Lung (tissue), 12 donors: ENCODE data around the gene DNAH1. TPM values are rescaled to one million over a fixed set of nuclear protein-coding genes. Genes with fewer than 3 reads are reported as not detected.

Experiments used
- ATAC-seq: fragments of 200-7000 bp; cut with Tn5 transposase; one replicate; pipeline ENCODE4 v1.9.1; 2020; ENCODE audit warnings: moderate number of reproducible peaks; ENCODE audit not compliant: insufficient read depth, low FRiP score
- DNase-seq, 3 donors: peaks; one replicate each; pipeline ENCODE4 v3.0.0-alpha.2; 2013 to 2017
- H3K27ac ChIP-seq, 2 donors: one replicate each; pipeline ENCODE4 v1.5.1; 2013; ENCODE audit warnings: mild to moderate bottlenecking in 2 of 2, moderate library complexity in 2 of 2, control low read depth in 1 of 2, inconsistent platforms in 1 of 2, low read depth in 1 of 2, low read length in 1 of 2
- H3K27me3 ChIP-seq, 3 donors: one replicate each; pipeline ENCODE4 v1.5.1; 2013; ENCODE audit warnings: low read length in 2 of 3; ENCODE audit not compliant: control insufficient read depth in 3 of 3, insufficient read depth in 3 of 3
- H3K36me3 ChIP-seq, 4 donors: one replicate each; pipeline ENCODE4 v1.5.1; 2013; ENCODE audit warnings: low read length in 4 of 4, mild to moderate bottlenecking in 1 of 4, moderate library complexity in 1 of 4; ENCODE audit not compliant: control insufficient read depth in 4 of 4, insufficient read depth in 4 of 4
- H3K4me1 ChIP-seq, 5 donors: one replicate each; pipeline ENCODE4 v1.5.1; 2013; ENCODE audit warnings: low read length in 5 of 5, mild to moderate bottlenecking in 2 of 5, moderate library complexity in 1 of 5; ENCODE audit not compliant: control insufficient read depth in 5 of 5, insufficient read depth in 5 of 5
- H3K4me3 ChIP-seq: one replicate; pipeline ENCODE4 v1.5.1; 2013; ENCODE audit warnings: mild to moderate bottlenecking, control low read depth, moderate library complexity
- H3K9ac ChIP-seq, 2 donors: one replicate each; pipeline ENCODE4 v1.5.1; 2013; ENCODE audit warnings: low read length in 2 of 2, control low read depth in 1 of 2; ENCODE audit not compliant: insufficient read depth in 1 of 2
- H3K9me3 ChIP-seq, 4 donors: one replicate each; pipeline ENCODE4 v1.5.1; 2013; ENCODE audit warnings: low read length in 3 of 4, mild to moderate bottlenecking in 1 of 4, moderate library complexity in 1 of 4; ENCODE audit not compliant: control insufficient read depth in 4 of 4, insufficient read depth in 3 of 4
- WGBS, 2 donors: extraction: QIAGEN DNeasy Blood & Tissue Kit; methylation state at CpG; one replicate each; pipeline ENCODE4 v1.1.7; 2013; 5-methylcytosine and 5-hydroxymethylcytosine counted together
- polyA plus RNA-seq, 2 donors: library from polyadenylated mRNA; stranded (reverse); fragments of 200-250 nt; gene quantifications; one replicate each; pipeline ENCODE4 v1.2.1, GENCODE V29; 2013
- total RNA-seq, 2 donors: library from RNA; depleted of rRNA in 1 of 2; stranded (reverse); fragments of >200 nt in 1 of 2; gene quantifications; one replicate each; pipeline ENCODE4 v1.2.1, GENCODE V29; 2014 to 2021
- TF ChIP-seq, protein P1 (sequence below): IDR thresholded peaks from 2 replicates; pipeline ENCODE4 v1.5.1; 2012; ENCODE audit warnings: mild to moderate bottlenecking; ENCODE audit errors: control extremely low read depth, extremely low read depth
- donor health status: control.
- donor health status: control.
- donor health status: Bipolar disorder and iron deficiency.
- donor health status: healthy.
- donor health status: DM: yes; HTN: yes; CAD: no.

DNAH1 gene
- total and polyA plus RNA-seq, 4 donors: 6.1 to 21.5 (median 11.4) TPM

GRCh38 chr3:52354676-52355075 lies 38.6 kb downstream of the DNAH1 start:
- TF ChIP-seq, protein P1, sequence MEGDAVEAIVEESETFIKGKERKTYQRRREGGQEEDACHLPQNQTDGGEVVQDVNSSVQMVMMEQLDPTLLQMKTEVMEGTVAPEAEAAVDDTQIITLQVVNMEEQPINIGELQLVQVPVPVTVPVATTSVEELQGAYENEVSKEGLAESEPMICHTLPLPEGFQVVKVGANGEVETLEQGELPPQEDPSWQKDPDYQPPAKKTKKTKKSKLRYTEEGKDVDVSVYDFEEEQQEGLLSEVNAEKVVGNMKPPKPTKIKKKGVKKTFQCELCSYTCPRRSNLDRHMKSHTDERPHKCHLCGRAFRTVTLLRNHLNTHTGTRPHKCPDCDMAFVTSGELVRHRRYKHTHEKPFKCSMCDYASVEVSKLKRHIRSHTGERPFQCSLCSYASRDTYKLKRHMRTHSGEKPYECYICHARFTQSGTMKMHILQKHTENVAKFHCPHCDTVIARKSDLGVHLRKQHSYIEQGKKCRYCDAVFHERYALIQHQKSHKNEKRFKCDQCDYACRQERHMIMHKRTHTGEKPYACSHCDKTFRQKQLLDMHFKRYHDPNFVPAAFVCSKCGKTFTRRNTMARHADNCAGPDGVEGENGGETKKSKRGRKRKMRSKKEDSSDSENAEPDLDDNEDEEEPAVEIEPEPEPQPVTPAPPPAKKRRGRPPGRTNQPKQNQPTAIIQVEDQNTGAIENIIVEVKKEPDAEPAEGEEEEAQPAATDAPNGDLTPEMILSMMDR: no peak
- WGBS, 2 donors: 90 to 94% methylated on average over 12 of the region's 12 CpGs
- peaks cover 0 to 68% (median under 1%) of the 10 kb centered on the region in 4 donors for H3K36me3 ChIP-seq
- ATAC-seq: no peak
- no peaks in the 10 kb centered on the region for H3K9me3 ChIP-seq
- no peak overlapping the region for H3K4me3 ChIP-seq
- no peak overlapping the region for H3K27ac ChIP-seq
- no peaks in the 10 kb centered on the region for H3K27me3 ChIP-seq
- no peak for DNase-seq
- H3K4me1 ChIP-seq: no peaks in the 10 kb centered on the region
- H3K9ac ChIP-seq: no peak overlapping the region

DNA sequence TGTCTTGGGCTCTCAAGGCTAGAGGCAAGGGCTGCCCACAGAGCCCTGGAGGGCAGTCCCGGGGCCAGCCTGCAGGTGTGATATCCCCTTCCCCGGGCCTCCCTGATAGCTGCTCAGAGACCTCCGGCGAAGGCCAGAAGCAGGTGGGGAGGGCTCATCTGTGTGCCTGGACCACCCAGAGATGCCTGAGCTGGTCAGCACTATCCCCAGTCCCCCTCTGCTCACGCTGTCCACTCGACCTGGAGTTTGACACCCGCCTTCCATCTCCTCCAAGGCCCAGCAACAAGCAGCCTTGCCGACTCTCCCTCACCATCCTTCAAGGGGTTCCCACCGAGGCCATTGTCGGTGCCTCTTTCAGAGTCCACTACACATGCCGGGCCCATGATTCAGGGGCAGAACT lies 39.4 kb downstream of the DNAH1 start:
- no peaks in the 10 kb centered on the region for H3K4me1 ChIP-seq
- peaks cover 0 to 62% (median under 1%) of the 10 kb centered on the region in 4 donors for H3K36me3 ChIP-seq
- no peak for ATAC-seq
- TF ChIP-seq, protein P1: no peak
- WGBS, 2 donors: 85 to 93% methylated on average over 11 of the region's 11 CpGs
- H3K27me3 ChIP-seq: no peaks in the 10 kb centered on the region
- no peaks in the 10 kb centered on the region for H3K9me3 ChIP-seq
- no peak overlapping the region for H3K27ac ChIP-seq
- DNase-seq: no peak
- no peak overlapping the region for H3K4me3 ChIP-seq
- H3K9ac ChIP-seq: no peak overlapping the region

- H3K9ac ChIP-seq: no peak overlapping the region
- TF ChIP-seq, protein P1: no peak
- DNase-seq (no peak), ATAC-seq (no peak)
- no peaks in the 10 kb centered on the region for H3K4me1 ChIP-seq
- H3K9me3 ChIP-seq: no peaks in the 10 kb centered on the region
- no peak overlapping the region for H3K27ac ChIP-seq
- H3K36me3 ChIP-seq: peaks cover 0 to 64% (median under 1%) of the 10 kb centered on the region in 4 donors
- H3K4me3 ChIP-seq: no peak overlapping the region
- no peaks in the 10 kb centered on the region for H3K27me3 ChIP-seq
- 81 to 96% methylated on average over 4 of the region's 4 CpGs for WGBS, 2 donors
Observed at GRCh38 chr3:52356126-52356525, 40.0 kb downstream of the DNAH1 start.
